Stimulated activated naive B cell treated with anti-CD40 and anti-IgM and Interleukin-4, amounts not matched to agents 10 μg/mL and 1 μg/mL and 100 μg/mL, for 72 hours (primary cell): Measurements from ENCODE around the gene CERS1.

Source experiments
- ATAC-seq, 2 donors: fragments of 150-1000 bp; cut with Tn5 transposase; replicated peaks; 2 replicates each; pipeline ENCODE4 v1.10.0; 2021; ENCODE audit warnings: moderate library complexity in 1 of 2
- DNase-seq: peaks from one replicate; pipeline ENCODE4 v3.0.0; 2021
- H3K27ac Mint-ChIP-seq: one replicate; pipeline ENCODE4 v1.8.0; 2022; ENCODE audit warnings: mild to moderate bottlenecking, mixed read lengths
- H3K27me3 Mint-ChIP-seq, 2 donors: one replicate each; pipeline ENCODE4 v1.8.0; 2022; ENCODE audit warnings: mixed read lengths in 2 of 2
- H3K36me3 Mint-ChIP-seq, 2 donors: one replicate each; pipeline ENCODE4 v1.8.0; 2022; ENCODE audit warnings: mixed read lengths in 2 of 2, mild to moderate bottlenecking in 1 of 2
- H3K4me1 Mint-ChIP-seq, 2 donors: one replicate each; pipeline ENCODE4 v1.8.0; 2022; ENCODE audit warnings: mixed read lengths in 2 of 2, mild to moderate bottlenecking in 1 of 2
- H3K4me3 Mint-ChIP-seq, 2 donors: one replicate each; pipeline ENCODE4 v1.8.0; 2022; ENCODE audit warnings: mild to moderate bottlenecking in 2 of 2, mixed read lengths in 2 of 2, moderate library complexity in 1 of 2
- H3K9me3 Mint-ChIP-seq, 2 donors: one replicate each; pipeline ENCODE4 v1.8.0; 2022; ENCODE audit warnings: mixed read lengths in 2 of 2, mild to moderate bottlenecking in 1 of 2

CERS1 gene

GRCh38 chr19:18844806-18845329 lies 51.1 kb downstream of the CERS1 start:
- DNase-seq (no peak), ATAC-seq (no peak)
- Mint-ChIP-seq H3K27ac (peak overlapping the region; percentile 1), H3K9me3 (no peaks in the 10 kb centered on the region), H3K4me3 (no peak overlapping the region), H3K36me3 (peaks cover 29 to 52% of the 10 kb centered on the region in 2 donors), H3K4me1 (peaks cover 73 to 96% of the 10 kb centered on the region in 2 donors), H3K27me3 (no peaks in the 10 kb centered on the region)

- DNase-seq (no peak), ATAC-seq (no peak)
- Mint-ChIP-seq H3K27me3 (no peaks in the 10 kb centered on the region), H3K4me3 (no peak overlapping the region), H3K9me3 (no peaks in the 10 kb centered on the region), H3K36me3 (peaks cover 24 to 48% of the 10 kb centered on the region in 2 donors), H3K4me1 (peaks cover 72 to 96% of the 10 kb centered on the region in 2 donors), H3K27ac (peak overlapping the region; percentile 80)
Measured at GRCh38 chr19:18843960-18844359, 52.0 kb downstream of the CERS1 start.

- peaks cover 72 to 96% of the 10 kb centered on the region in 2 donors for H3K4me1 Mint-ChIP-seq
- ATAC-seq: no peak
- H3K27ac Mint-ChIP-seq: no peak overlapping the region
- H3K9me3 Mint-ChIP-seq: no peaks in the 10 kb centered on the region
- peaks cover 20 to 52% of the 10 kb centered on the region in 2 donors for H3K36me3 Mint-ChIP-seq
- H3K27me3 Mint-ChIP-seq: no peaks in the 10 kb centered on the region
- peak overlapping the region in 1 of 2 donors; percentile 52 for H3K4me3 Mint-ChIP-seq
- no peak for DNase-seq
Measured at GRCh38 chr19:18842166-18842565, 53.8 kb downstream of the CERS1 start.

GRCh38 chr19:18841400-18841799 lies 54.6 kb downstream of the CERS1 start:
- Mint-ChIP-seq H3K4me1 (peaks cover 68 to 93% of the 10 kb centered on the region in 2 donors), H3K27ac (peak overlapping the region; percentile 37)
- DNase-seq: no peak

GRCh38 chr19:18840288-18841267 lies 55.4 kb downstream of the CERS1 start:
- Mint-ChIP-seq H3K9me3 (no peaks in the 10 kb centered on the region), H3K4me3 (no peak overlapping the region), H3K36me3 (peaks cover 27 to 48% of the 10 kb centered on the region in 2 donors), H3K27me3 (no peaks in the 10 kb centered on the region), H3K27ac (peak overlapping the region; percentile 87), H3K4me1 (peaks cover 62 to 93% of the 10 kb centered on the region in 2 donors)
- DNase-seq (no peak), ATAC-seq (no peak)

More at GRCh38 chr19:18841400-18841799, 54.6 kb downstream of the CERS1 start:
- Mint-ChIP-seq H3K4me3 (no peak overlapping the region), H3K9me3 (no peaks in the 10 kb centered on the region), H3K27me3 (no peaks in the 10 kb centered on the region), H3K36me3 (peaks cover 21 to 51% of the 10 kb centered on the region in 2 donors)
- no peak for ATAC-seq

GRCh38 chr19:18839465-18840287 lies 56.3 kb downstream of the CERS1 start:
- Mint-ChIP-seq H3K36me3 (peaks cover 33 to 52% of the 10 kb centered on the region in 2 donors), H3K27me3 (no peaks in the 10 kb centered on the region), H3K4me3 (no peak overlapping the region), H3K4me1 (peaks cover 60 to 94% of the 10 kb centered on the region in 2 donors), H3K27ac (peak overlapping the region; percentile 87), H3K9me3 (no peaks in the 10 kb centered on the region)
- ATAC-seq: no peak
- DNase-seq: no peak

- H3K27me3 Mint-ChIP-seq: no peaks in the 10 kb centered on the region
- no peak for ATAC-seq
- no peaks in the 10 kb centered on the region for H3K9me3 Mint-ChIP-seq
Measured at GRCh38 chr19:18834644-18834984, 61.3 kb downstream of the CERS1 start.

GRCh38 chr19:18833849-18834643 lies 61.9 kb downstream of the CERS1 start:
- peak overlapping the region; percentile 60 for H3K27ac Mint-ChIP-seq

More at GRCh38 chr19:18834644-18834984, 61.3 kb downstream of the CERS1 start:
- DNase-seq: no peak
- Mint-ChIP-seq H3K27ac (no peak overlapping the region), H3K36me3 (peaks cover 41 to 51% of the 10 kb centered on the region in 2 donors), H3K4me3 (peak overlapping the region; percentile 94 to 97), H3K4me1 (peaks cover 38 to 67% of the 10 kb centered on the region in 2 donors)

GRCh38 chr19:18833141-18833476 lies 62.8 kb downstream of the CERS1 start:
- Mint-ChIP-seq H3K4me3 (peak overlapping the region; percentile 94 to 97), H3K36me3 (peaks cover 41 to 45% of the 10 kb centered on the region in 2 donors), H3K27me3 (no peaks in the 10 kb centered on the region), H3K27ac (peak overlapping the region; percentile 94), H3K9me3 (no peaks in the 10 kb centered on the region), H3K4me1 (peaks cover 29 to 51% of the 10 kb centered on the region in 2 donors)
- DNase-seq (no peak), ATAC-seq (no peak)

More at GRCh38 chr19:18833849-18834643, 61.9 kb downstream of the CERS1 start:
- H3K36me3 Mint-ChIP-seq: peaks cover 41 to 51% of the 10 kb centered on the region in 2 donors
- no peak for DNase-seq
- peaks cover 34 to 61% of the 10 kb centered on the region in 2 donors for H3K4me1 Mint-ChIP-seq
- no peaks in the 10 kb centered on the region for H3K27me3 Mint-ChIP-seq
- no peak for ATAC-seq
- H3K9me3 Mint-ChIP-seq: no peaks in the 10 kb centered on the region
- peak overlapping the region; percentile 94 to 97 for H3K4me3 Mint-ChIP-seq

GRCh38 chr19:18832306-18833140 lies 63.4 kb downstream of the CERS1 start:
- peak; percentile 34 for DNase-seq
- H3K27ac Mint-ChIP-seq: peak overlapping the region; percentile 94
- H3K36me3 Mint-ChIP-seq: peaks cover 35 to 40% of the 10 kb centered on the region in 2 donors
- ATAC-seq: peak; percentile 54 to 60
- peaks cover 0 to 3% of the 10 kb centered on the region in 2 donors for H3K9me3 Mint-ChIP-seq
- peak overlapping the region; percentile 94 to 97 for H3K4me3 Mint-ChIP-seq
- peaks cover 3% of the 10 kb centered on the region in 2 donors for H3K27me3 Mint-ChIP-seq
- peaks cover 23 to 46% of the 10 kb centered on the region in 2 donors for H3K4me1 Mint-ChIP-seq

GRCh38 chr19:18831524-18832305 lies 64.2 kb downstream of the CERS1 start, which contains the start of gene UPF1:
TSS of gene UPF1 (plus strand) at chr19:18831959. CDS start at chr19:18832210, 251 bp downstream.
- Mint-ChIP-seq H3K27me3 (peaks cover 5 to 9% of the 10 kb centered on the region in 2 donors), H3K9me3 (peaks cover 2 to 4% of the 10 kb centered on the region in 2 donors), H3K27ac (peak within 1 kb of the TSS; percentile 94), H3K4me3 (peak within 1 kb of the TSS; percentile 94 to 97), H3K4me1 (peaks cover 19 to 40% of the 10 kb centered on the region in 2 donors), H3K36me3 (peaks cover 31 to 40% of the 10 kb centered on the region in 2 donors)
- ATAC-seq: peak; percentile 84 to 87
- DNase-seq: peak; percentile 94

- H3K36me3 Mint-ChIP-seq: peaks cover 22 to 32% of the 10 kb centered on the region in 2 donors
- H3K4me3 Mint-ChIP-seq: no peak overlapping the region
- ATAC-seq: no peak
- no peak for DNase-seq
- H3K4me1 Mint-ChIP-seq: peaks cover 16 to 29% of the 10 kb centered on the region in 2 donors
- peaks cover 2 to 4% of the 10 kb centered on the region in 2 donors for H3K9me3 Mint-ChIP-seq
- no peak overlapping the region for H3K27ac Mint-ChIP-seq
- H3K27me3 Mint-ChIP-seq: peaks cover 5 to 9% of the 10 kb centered on the region in 2 donors
Measured at GRCh38 chr19:18830488-18830887, 65.5 kb downstream of the CERS1 start.
